Measurements from ENCODE around the gene NSDHL.

DNA sequence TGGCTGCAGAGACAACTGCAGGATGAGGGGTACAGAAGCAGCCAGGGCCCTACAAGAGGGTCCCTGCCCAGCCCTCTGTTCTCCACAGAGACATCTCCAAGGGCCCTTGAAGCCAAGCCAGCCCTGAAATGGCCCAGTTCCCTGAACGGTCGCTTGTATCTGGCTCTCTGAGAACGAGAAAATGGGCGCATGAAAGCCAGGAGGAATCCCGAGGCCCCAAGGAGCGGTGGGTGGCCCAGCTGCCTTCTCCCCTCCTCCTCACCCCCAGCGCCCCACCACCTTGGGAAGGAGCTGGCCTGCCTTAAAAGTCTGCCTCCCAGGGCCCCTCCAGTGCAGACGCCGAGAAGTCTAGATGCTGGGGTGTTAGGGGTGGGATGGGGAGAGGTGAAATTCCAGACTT, 72.7 kb downstream of the NSDHL start:
- TF ChIP-seq CTCF (conservative IDR thresholded peaks at IDR 0.05) (no peak), EZH2 (IDR thresholded peaks at IDR 0.05; ENCODE audit: low read depth) (no peak)
